ENCODE data around the gene ZNF684.
"Not testable (repeated sequence)": the region's sequence is repeated elsewhere in the genome, so short reads cannot be mapped to it uniquely, and the experiment has no call there.

Gene ZNF684

DNA sequence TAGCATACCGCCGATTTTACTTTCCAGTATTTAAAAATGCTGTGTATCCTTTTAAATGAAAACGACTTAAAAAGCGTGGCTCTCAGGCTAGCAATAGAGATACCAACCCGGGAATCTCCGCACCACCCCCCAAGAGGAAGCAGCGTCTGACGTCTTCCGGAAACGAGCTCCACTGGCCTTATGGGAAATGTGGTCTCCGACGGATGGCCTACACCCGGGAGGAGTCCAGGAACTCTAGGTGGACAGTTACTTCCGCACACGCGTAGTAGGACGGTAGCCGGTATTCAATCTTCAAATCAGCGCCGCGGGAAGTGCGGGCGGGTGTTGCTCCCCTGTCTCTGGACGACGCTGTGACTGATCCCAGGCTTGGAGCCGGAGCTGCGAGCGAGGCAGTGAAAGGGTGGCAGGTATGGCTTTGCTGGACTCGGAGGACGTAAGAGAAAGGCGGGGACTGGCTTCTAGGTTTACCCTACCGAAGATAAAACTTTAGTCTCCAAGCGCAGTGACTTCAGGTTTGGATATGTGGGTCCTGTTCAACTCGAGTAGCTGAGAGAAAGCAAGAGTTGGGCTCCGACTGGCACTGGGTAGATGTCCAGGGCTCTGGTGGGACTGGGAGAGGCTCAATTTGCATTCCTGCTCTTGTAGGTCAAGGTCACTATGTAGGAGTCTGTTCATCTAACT is at the start of gene ZNF684:
TSS of gene ZNF684 (plus strand) at position 257 of the 681 bp plus-strand sequence. CDS start 1,530 bp downstream, outside the sequence.
- peak; percentile 91 for DNase-seq (ENCODE audit: low spot score)

DNA sequence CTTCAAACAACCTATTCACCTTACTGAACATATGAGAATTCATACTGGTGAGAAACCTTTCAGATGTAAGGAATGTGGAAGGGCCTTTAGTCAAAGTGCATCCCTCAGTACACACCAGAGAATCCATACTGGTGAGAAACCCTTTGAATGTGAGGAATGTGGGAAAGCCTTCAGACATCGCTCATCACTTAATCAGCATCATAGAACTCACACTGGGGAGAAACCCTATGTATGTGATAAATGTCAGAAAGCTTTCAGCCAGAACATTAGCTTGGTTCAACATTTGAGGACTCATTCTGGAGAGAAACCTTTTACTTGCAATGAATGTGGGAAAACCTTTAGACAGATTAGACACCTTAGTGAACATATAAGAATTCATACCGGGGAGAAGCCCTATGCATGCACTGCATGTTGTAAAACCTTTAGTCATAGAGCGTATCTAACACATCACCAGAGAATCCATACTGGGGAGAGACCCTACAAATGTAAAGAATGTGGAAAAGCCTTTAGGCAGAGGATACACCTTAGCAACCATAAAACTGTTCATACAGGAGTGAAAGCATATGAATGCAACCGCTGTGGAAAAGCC is 36.0 kb upstream of the ZNF684 start:
- DNase-seq (ENCODE audit: low spot score), result no peak

DNA sequence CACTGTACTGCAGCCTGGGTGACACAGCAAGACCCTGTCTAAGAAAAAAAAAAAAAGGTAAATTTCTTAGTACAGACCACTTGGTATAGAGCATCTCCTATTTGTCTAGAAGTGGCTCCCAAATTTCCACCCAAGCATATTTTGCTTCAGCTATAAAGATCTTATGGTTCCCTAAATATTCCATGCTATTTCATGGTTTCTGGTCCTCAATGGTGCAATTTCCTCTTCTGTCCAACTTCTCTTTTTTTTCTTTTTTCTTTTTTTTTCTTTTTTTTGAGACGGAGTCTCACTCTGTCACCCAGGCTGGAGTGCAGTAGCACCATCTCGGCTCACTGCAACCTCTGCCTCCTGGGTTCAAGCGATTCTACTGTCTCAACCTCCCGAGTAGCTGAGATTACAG is 28.8 kb upstream of the ZNF684 start:
- not testable (repeated sequence) for DNase-seq (ENCODE audit: low spot score)

DNA sequence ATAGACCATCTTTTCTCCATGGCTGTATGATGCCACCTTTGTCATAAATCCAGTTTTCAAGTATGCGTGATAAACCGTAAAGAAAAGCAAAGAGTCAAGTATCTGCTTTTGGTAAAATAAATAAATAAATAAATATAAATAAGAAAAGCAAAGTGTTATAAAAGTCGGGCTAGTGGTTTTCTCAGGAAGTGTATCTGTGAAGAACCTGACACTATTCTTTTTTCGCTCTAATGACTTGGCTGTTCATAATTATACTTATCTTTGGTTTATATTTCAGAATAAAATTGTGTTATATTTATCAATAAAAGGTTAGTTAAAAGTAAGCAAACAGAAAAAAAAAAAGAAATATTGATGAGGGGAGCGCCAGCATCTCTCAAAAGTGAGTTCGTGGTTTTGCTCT is 23.5 kb upstream of the ZNF684 start:
- no peak for DNase-seq (ENCODE audit: low spot score)

DNA sequence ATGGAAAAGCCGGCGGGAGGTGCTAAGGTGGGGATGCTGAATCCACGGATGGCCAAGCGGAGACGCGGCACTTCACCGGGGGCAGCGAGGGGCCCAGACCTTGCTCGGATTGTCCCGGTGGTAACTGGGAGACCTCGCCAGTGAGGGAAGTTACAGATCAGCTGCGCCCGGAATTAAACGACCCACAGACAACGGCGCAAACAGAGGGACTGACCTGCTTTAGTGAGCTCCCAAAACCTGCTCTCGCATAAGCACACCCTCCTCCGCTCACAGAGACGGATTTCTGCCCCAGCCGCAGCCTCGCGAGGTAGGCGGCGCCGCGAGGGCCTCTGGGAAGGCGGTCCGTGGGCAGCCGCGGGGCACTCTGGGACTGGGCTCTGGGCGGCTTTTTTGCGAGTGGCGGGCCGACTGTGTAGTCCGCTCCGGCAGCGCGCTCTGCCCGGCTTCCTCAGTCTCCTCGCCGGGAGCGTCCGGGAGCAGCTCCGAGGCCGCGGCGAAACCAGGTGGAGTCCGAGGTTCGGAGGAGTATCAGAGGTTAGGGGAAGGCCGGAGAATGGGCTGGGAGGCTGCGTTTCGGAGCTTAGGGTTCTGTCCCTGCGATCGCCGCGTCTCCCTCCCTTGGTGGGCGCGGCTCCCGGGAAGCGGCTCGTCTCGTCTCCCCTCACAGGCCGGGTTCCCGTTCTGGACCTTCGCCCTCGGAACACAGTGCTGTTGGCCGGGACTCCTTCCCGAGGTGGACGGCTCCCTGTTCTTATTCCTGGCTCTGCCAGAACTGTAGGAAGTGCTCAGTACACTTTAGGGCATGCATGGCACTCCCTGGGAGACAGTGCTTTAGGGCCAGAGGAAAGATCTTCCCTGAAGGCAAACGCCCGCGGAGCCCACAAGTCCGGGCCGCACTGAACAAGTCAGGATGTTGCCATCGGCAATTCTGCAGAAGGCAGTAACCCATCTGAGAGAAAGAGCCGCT is 22.8 kb upstream of the ZNF684 start, which contains the start of gene EXO5:
TSS of gene EXO5 (plus strand) at position 393 of the 967 bp plus-strand sequence. CDS start 5,778 bp downstream, outside the sequence.
- DNase-seq (ENCODE audit: low spot score), result peak; percentile 53

DNA sequence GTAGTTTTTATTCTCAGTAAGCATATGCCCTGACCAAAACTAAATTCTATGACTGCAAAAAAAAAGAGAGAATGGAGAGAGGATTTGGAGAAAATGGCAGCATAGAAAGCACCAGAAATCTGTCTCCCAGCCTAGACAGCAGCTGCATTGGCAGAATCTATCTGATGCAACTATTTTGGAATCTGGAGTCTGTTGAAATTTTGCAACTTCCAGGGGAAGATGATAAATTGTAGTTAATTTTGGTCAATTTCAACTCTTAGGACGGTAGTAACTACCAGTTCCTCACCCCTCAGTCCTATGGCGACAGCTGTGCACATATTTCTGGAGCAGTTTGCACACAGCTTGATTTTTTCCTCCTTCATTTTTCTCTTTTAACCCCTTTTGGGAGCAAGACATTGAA is 11.9 kb upstream of the ZNF684 start:
- no peak for DNase-seq (ENCODE audit: low spot score)

DNA sequence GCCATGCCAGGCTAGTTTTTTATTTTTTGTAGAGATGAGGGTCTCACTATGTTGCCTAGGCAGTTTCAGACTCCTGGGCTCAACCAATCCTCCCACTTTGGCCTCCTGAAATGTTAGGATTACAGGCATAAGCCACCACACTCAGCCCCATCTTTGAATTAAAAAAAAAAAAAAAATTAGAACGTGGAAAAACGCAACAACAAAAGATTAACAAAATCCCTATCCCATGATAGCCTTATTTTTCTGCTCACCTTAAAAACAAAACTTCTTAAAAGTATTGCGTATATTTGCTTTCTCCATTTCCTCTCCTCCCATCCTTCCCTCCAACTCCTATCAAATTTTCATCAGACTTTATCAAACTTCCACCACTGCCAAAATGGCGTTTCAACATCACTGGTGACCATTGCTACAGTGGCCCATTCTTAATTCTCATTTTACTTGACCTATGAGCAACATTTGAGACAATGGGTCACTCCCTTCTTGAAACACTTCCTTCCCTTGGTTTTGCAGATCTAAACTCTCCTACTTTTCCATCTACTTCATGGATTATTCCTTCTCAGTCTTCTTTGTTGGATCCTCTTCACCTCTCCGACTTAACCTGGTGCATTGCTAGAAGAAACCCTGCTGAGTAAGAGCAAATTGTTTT is 579 bp upstream of the ZNF684 start:
- no peak for DNase-seq (ENCODE audit: low spot score)

DNA sequence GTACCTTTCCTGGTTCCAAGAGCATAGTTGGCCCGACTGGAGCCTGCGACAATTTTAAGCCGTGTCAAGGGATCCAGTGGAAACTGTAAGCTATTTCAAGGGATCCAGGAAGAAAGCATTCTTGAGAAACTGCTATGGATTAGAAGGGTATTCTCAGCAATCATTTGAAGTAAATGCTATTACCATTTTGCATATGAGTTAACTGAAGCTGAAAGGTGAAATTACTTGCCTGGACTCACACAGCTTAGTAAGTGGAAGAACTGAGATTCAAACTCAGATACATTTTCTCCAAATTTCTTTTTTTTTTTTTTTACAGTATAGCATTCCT is 589 bp downstream of the ZNF684 start:
- no peak for DNase-seq (ENCODE audit: low spot score)

DNA sequence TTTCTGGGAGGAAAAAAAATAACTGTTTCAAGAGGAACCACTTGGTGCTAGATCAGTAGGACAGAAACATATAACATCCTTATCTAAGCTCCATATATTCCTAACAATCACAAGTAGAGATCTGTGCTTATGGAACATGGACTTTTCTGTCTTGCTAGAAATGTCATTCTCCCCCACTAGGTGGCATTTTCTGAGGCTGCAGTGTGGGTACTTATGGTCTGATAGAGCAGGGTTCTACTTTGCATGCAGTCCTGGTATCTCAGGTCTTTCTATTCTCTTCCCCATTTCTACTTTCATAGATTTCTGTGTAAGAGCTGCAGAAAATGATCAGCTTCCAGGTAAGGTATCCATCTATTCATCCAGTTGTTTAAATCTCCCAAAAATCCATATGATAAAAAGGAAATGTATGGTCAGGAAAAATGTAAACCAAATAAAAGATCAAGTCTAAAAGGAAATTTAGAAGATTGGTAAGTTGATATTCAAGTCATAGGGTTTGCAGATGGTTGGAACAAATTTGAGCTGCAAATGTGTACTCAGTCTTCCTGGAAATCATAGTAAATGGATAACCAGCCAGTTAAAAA is 1.5 kb downstream of the ZNF684 start:
- peak; percentile 60 for DNase-seq (ENCODE audit: low spot score)

DNA sequence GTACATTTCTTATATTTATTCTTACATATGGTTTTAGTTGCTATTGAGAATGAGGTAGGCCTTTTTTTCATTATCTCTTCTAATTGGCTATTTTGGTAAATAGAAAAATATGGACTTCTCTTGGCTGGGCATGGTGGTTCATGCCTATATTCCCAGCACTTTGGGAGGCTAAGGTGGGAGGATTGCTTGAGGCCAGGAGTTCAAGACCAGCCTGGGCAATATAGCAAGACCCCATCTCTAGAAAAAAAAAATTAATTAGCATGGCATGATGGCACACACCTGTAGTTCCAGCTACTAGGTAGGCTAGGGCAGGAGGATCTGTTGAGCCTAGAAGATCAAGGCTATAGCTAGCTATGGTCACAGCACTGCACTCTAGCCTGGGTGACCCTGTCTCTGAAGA is 3.2 kb downstream of the ZNF684 start:
- no peak for DNase-seq (ENCODE audit: low spot score)

DNA sequence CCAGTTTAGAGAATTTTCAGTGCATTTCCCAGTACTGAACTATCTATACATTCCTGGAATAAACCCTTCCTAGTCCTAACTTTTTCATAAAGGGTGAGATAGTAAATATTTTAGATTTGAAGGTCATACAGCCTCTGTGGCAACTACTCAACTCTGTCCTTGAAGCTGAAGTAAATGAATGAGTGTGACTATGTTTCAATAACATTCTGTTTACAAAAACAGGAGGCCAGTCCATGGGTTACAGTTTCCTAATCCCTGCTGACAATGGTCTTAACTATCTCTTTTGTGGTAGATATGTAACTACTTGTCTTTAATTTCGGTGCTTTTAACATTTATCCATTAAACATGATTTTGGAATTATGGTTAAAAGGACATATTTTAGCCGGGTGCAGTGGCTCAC is 4.3 kb downstream of the ZNF684 start:
- DNase-seq (ENCODE audit: low spot score), result no peak

DNA sequence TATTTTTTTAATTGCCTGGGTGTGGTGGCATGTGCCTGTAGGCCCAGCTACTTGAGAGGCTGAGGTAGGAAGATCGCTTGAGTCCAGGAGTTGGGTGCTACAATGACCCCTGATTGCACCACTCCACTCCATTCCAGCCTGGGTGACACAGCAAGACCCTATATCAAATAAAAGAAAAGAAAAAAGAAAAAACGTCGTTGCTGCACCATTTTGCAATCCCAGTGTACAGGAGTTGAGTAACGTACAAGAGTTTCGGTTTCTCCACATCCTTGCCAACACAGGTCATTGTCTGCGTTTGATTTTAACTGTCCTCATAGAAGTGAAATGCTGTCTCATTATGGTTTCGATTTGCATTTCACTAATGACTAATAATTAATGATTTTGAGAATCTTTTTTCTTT is 7.9 kb downstream of the ZNF684 start:
- DNase-seq (ENCODE audit: low spot score), result no peak

DNA sequence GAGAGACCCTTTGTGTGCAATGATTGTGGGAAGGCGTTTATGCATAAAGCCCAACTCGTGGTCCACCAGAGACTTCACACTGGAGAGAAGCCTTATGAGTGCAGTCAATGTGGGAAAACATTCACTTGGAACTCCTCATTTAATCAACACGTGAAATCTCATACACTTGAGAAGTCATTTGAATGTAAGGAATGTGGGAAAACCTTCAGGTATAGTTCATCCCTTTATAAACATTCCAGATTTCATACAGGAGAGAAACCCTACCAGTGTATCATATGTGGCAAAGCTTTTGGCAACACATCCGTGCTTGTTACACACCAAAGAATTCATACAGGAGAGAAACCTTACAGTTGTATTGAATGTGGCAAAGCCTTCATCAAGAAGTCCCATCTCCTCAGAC is 15.5 kb downstream of the ZNF684 start:
- DNase-seq (ENCODE audit: low spot score), result no peak

DNA sequence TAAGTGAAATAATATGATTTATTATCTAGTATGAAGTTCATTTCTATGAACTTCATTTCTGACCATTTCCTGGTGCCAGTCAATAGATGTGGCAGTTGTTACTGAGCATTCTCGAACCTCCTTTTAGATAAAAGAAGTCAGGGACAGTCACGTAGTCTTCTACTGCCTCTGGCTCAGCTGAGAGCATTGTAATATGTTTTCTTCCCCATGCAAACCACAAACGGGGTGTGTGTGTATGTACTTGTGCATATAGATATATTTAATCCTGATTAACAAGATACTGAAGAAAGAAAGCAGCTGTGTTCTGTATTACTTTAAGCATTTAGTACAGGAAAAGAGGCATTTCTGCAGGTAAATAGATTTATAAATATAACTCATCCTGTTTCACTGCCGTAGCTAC is 21.6 kb downstream of the ZNF684 start:
- DNase-seq (ENCODE audit: low spot score), result no peak

DNA sequence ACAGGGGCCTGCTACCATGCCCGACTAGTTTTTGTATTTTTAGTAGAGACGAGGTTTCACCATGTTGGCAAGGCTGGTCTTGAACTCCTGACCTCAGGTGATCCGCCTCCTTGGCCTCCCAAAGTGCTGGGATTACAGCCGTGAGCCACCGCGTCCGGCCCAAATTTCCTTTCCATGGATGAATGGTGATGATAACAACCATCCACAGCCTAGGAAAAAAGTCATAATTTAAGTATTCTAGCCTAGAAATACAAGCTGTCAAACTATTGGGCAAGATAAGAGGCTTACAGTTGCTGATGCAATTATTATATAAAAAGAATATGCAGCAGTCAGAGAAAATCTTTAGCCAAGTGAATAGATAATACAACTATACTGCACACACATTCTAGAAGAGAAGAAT is 23.4 kb downstream of the ZNF684 start:
- not testable (repeated sequence) for DNase-seq (ENCODE audit: low spot score)

DNA sequence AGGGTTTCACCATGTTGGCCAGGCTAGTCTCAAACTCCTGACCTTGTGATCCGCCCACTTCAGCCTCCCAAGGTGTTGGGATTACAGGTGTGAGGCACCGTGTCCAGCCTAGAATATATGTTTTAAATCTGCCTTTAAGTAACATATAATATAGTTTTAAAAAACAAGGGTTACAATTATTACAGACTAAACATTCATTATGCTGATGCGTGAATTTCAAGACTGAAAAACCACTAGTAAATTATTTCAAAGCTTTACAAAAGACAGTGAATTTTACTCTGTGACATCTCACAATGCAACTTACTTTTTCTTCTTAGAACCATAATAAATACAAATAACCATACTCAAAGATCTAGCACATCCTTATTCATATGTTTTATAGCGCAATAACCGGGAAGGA is 24.7 kb downstream of the ZNF684 start:
- DNase-seq (ENCODE audit: low spot score), result no peak

DNA sequence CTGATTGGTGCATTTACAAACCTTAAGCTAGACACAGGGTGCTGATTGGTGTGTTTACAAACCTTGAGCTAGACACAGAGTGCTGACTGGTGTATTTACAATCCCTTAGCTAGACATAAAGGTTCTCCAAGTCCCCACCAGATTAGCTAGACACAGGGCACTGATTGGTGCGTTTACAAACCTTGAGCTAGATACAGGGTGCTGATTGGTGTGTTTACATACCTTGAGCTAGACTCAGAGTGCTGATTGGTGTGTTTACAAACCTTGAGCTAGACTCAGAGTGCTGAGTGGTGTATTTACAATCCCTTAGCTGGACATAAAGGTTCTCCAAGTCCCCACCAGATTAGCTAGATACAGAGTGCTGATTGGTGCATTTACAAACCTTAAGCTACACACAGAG is 26.8 kb downstream of the ZNF684 start:
- not testable (repeated sequence) for DNase-seq (ENCODE audit: low spot score)

DNA sequence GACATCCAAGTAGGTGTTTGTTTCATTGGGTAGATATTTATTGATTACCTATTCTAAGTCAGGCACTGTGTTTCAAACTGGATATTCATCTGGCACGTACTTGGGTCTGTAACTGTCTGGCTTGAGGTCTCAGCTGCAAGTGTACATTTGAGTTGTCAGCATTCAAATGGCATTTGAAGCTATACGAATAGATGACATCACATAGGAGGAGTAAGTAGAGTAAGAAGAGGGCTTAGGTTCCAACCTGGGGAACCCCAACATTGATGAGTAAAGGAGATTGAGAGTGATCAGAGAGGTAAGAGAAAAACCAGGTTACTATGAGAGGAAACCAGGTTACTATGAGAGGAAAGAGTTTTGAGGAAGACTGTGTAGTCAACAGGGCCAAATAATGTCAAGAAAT is 30.7 kb downstream of the ZNF684 start:
- no peak for DNase-seq (ENCODE audit: low spot score)

DNA sequence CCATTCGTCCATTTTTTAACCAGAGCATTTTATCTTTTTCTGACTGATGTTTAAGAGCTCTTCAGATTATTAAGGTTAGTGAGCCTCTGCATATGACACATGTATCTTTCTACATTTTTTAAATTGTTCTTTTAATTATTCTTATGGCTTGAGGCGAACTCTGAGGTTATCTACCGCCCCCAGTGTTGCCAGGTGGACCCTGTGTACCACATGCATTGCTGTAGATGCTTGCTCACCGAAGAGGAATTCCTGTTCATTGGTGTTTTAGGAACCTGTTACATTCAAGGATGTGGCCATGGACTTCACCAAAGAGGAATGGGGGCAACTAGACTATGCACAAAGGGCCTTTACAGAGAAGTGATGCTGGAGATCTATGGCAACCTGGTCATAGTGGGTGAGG is 31.8 kb downstream of the ZNF684 start:
- DNase-seq (ENCODE audit: low spot score), result no peak

DNA sequence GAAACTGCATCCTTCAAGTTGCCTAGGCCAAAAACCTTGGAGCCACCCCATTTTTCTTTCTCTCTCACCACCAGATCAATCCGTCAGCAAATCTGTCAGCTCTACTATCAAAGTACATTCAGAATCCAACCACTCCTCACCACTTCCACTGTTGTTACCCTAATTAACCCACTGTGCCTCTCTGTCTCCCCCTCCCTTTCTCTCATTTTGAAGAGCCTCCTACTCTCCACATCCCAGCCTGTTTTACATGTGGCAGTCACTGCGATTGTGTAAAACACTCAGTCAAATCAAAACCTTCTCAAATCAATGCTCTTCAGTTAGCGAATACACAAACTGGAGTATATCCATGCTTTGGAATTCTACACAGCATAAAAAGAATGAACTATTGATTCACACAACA is 33.1 kb downstream of the ZNF684 start:
- DNase-seq (ENCODE audit: low spot score), result no peak

DNA sequence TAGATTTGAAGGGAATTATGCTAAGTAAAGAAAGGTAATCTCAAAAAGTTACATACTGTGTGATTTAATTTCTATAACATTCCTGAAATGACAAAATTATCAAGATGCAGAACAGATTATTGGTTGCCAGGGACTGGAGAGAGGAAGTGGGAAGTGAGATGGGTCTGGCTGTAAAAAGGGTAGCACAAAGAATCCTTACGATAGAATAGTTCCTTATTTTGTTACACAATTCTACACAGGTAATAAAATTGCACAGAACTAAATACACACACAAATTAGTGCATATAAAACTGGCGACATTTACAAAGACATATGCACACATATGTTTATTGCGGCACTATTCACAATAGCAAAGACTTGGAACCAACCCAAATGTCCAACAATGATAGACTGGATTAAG is 33.5 kb downstream of the ZNF684 start:
- no peak for DNase-seq (ENCODE audit: low spot score)

DNA sequence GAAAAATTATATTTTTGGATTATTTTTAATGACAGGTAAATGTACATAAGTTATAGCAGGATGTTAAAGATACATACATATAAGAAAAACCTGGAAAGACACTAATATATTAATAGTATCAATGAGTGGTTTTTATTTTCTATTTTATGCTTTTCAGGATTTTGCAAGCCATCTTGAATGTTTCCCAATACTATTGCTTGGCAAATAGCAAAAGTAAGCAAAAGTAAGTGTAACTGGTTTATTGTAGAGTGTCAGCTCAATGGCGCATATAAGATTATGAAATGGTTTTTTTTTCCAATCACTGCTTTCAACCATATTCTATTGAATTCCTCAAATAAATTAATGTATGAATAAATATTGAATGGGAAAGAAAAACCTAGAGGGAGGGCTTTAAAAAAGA is 36.4 kb downstream of the ZNF684 start:
- DNase-seq (ENCODE audit: low spot score), result no peak
